ENCODE measurements around the gene LBX2.

LBX2 gene, protein sequence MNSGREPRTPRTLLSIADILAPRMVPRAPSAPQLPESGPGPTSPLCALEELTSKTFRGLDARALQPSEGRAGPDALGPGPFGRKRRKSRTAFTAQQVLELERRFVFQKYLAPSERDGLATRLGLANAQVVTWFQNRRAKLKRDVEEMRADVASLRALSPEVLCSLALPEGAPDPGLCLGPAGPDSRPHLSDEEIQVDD

DNA sequence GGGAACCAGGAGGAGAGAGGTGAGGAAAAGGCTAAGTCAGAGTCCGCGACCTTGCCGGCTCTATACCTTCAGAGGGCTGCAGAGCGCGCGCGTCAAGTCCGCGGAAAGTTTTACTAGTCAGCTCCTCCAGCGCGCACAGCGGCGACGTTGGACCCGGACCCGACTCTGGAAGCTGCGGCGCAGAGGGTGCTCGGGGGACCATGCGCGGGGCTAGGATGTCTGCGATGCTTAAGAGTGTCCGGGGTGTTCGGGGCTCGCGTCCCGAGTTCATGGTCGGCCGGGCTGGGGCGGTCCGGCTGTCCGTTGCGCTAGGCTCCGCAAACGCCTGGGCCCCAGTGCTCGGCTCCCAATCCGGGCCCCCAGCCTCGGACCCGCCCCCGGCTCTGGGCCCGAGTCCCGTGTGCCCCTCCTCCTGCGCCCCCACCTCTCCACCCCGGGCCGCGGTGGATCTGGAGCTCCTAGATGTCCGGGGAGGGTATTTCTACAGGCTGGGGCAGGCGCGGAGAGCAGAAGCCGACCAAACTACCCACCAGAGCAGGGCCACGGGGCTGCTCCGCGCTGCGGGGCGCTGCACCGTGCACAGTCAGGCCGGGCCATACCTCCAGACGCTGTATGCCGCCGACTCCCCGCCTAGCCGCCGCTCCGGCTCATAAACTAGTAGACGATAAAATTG is at the start of gene LBX2:
Gene LBX2 (minus strand): TSS at position 337 of the 673 bp plus-strand sequence. CDS start 66 bp downstream, at position 271.
- no peak for DNase-seq (ENCODE audit: low spot score)

DNA sequence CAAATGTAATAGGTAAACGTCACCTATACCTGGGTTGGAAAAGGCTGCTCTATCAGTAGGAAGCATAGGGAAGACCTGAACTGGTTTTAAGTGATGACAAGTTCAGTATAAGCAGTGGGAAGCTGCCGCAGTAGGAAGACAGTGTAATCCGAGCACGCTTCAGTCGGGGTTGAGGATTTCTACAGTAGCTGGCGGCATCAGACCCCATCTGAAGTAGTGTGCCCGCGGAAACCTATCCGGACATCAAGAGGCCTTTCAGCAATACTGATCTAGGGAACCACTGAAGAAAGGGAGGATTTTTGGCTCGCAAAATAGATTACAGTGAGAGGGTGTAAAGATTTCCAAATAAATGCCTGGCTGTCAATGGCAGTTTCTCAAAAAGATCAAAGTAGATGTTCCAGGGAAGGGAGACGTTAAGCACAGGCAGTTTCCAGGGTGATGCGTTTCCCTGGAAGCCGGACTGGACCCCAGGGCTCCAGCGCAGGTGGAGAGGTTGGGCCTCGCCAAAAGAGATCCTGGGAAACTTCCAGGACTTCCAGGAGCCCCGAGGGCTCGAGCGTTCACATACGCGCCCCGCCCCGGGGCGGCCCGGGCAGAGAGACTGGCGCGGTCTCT is 49.0 kb upstream of the LBX2 start:
- DNase-seq (ENCODE audit: low spot score) = peak; percentile 33

DNA sequence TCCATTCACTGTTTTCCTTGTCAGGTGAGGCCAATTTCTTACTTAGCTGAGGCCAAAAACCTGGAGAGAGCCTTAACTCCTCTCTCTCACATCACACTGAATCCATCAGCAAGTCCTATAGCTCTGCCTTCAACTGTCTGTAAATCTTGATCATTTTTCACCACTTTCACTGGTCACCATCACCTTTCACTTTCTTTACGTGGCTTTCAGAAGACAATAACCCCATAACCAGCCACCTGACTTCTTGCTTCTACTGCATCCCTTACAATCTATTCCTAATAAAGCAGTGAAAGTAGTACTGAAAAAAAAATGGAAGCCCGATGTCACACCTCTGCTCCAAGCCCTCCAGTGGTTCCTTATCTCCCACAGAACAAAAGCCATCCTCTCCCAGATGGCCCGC is 46.6 kb upstream of the LBX2 start:
- DNase-seq (ENCODE audit: low spot score) = no peak

DNA sequence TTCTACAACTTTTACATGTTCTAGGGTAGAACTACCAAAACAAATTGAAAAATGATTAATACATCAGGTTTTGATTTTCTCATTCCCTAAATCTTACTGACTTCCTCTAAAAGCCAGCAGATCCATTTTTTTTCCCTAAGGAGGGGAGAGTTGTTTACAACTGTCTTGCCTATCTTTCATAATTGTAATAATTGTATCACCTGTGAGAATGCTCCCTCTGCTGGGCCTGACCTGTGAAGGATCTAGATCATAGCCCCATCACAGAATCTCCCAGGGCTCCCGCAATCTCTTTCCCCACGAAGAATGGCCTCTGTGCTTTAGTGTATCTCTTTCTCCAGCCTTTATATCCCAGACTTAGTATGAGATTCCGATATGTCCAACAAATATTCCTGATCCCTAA is 45.2 kb upstream of the LBX2 start:
- DNase-seq (ENCODE audit: low spot score) = no peak

DNA sequence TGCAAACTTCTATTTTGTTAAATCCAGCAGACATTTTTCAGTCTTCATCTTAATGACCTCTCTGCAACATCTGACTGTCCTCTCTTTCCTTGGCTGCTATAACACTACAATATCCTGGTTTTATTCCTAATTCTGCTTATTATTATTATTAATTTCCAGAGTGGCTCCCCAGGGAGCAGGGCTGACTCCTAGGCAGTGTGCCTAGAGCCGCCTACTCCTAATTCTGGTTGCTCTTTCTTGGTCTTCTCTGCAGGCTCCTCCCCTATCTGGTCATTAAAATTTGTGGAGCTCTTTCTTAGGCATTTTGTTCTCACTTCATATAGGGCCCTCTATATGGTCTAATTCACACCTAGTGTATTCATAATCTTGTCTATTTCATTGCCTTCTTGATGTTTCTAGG is 43.6 kb upstream of the LBX2 start:
- DNase-seq (ENCODE audit: low spot score) = no peak

DNA sequence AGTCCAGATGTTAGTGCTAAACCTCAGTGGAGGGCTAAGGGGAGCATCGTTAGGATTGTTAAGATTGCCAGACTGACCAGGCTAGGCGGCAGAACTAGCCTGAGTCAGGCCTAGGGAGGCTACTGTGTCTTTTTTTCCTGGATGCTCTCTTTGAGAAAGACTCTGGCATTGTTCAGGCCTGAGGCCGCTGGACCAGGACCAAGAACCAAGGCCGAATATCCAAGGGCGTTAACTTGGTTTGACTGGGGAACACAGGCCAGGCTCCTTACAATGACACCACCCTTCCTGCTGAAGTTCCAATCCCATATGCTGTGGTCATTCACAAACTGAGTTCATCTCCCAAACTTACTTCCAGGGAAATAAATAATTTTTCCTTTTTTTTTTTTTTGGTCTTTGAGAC is 40.9 kb upstream of the LBX2 start:
- no peak for DNase-seq (ENCODE audit: low spot score)

DNA sequence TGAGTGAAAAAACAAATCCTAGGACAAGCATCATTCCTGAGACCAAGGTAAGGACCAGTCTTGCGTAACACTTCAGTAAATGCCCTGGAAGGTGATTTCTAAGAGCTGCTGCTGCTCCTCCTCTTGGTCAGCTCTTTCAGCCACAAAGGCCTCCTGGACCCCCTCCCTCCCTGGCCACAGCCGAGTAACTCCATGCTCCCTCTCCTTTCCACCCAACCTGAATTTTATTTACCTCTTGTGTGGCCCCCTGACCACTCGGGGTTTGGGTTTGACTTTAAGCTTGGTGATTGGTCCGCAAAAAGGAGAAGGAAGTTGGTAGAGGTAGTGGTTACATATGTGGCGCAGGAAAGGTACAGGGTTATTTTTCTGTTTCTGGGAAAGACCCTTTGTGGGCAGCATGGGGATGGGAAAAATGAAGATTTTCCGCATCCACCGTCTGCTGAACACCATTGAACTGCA is 39.5 kb upstream of the LBX2 start:
- no peak for DNase-seq (ENCODE audit: low spot score)

DNA sequence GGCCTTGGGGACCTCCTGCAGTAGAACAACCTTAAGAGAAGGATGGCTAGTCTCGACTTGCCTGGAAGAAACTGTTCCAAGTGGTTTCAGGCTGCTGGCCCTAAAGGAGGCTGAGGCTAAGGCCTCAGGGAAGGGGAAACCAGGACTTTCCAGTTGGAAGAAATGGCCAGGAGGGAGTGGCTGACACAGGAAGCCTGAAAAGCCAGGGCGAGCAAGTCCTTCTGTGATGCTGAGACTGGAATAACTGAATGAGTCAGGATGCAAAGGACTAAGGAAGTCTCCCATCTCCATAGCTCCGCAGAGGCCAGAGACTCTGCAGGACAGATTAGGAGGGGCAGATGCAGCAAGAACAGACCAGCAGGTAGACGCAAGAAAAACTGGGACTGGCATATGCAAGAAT is 37.7 kb upstream of the LBX2 start:
- no peak for DNase-seq (ENCODE audit: low spot score)

DNA sequence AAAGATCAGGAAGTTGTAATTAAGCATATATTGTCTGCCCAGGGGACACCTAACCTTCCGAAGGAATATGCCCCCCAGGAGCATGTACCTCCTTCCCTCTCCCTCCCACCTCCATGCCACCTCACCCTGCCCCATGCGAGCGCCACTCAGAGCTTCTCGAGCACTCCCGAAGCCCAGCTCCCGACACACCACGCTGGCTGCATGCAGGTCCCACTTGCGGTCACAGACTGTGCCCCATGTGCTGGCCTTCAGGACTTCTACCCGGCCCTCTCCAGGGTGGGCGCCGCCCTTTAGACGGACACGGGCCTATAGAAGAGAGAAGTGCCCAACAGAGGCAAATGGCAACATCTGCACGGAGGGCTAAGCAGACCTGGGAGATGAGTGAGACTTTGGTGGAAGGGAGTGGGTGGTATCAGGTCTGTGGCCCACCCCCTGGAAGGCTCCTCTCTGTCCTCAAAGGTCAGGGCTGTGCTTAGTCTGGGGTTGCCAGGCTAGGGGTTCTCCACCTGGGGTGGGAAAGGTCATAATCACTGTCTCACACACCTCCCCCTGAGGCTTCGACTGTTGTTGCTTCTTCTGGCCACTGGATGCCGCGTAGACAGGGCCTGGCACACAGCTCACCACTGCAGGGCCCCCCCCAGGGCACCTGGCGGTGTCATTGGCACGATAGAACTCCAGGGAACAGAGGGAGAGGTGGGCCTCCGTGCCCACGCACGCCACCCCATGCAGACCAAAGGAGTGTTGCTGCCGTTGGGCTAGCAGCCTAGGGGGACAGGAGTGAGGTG is 37.0 kb upstream of the LBX2 start:
- no peak for DNase-seq (ENCODE audit: low spot score)

DNA sequence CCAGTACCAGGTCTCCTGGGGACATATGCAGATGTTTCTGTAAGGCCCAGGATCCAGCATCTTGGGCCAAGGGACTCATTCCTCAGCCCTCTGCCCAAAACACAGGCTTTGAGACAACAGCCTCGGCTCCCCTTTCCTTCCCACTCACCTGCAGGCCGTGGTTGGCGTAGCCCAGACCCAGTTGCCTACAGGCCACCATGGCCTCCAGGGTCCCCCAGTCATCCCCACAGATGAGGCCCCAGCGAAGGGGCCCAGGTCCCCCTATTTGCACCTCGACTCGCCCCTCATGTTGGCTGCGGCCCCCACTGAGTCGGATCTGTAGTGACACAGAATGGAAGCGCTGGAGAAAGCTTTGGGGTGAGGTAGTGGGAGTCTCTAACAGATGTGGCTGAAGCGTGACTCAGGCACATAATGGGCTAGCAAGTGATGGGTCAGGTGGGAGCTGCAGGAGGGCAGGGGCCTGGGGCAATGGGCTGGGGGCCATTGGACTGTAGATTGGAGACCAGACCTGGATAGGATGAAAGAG is 36.1 kb upstream of the LBX2 start:
- DNase-seq (ENCODE audit: low spot score) = no peak

DNA sequence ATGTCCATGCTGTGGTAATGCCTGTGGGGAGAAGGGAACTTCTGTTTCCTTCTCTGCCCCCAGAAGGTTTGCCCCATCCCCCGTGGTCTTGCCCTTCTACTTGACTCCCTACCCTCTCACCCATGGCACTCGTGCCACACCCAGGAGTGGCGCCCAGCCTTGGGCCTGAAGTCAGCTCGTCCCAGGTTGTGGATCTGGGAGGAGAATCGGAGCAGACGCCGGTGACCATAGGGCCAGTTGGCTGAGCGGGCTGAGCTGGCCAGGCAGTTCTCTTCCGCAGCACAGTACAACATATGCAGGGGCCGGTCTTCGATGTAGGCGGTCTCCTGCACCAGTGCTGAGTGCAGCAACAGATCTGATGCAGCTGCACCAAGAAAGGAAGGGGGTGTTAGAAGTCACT is 35.0 kb upstream of the LBX2 start:
- DNase-seq (ENCODE audit: low spot score) = no peak

DNA sequence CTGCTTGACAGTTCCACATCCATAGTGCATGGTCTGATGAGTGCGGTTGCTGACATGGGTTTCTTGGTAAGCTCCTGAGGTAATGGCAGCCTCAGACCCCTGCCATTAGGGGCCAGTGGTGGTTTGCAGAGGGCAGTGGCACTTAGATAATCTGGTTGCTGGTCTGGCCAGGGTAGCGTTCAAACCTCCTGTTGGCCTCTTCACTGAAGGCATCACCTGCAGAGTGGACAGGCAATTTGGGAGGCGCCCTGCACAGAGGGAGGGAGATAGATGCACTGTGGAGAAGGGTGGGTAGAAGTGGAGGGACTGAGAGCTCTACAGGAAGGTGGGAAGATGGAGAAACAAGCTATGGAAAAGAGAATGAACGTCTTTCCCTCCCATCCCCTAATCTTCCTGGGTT is 34.1 kb upstream of the LBX2 start:
- no peak for DNase-seq (ENCODE audit: low spot score)

DNA sequence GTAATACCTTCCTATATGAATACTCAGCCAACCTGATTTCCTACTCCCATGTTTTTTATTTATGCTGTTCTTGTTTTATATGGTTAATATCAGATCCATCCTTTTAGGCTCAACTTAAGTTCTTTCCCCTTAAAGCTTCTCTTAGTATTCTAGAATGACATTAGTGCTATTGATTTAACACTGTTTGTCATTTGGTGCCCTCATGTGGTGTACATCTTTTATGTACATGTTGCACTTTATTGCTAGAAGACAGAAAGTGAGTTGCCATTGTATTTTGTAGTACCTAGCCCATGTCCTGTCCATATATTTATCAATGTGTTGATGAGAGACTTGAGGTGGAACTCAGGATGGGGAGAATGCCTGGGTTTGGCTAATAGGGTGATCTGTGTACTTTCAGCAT is 32.8 kb upstream of the LBX2 start:
- DNase-seq (ENCODE audit: low spot score) = peak; percentile 67

DNA sequence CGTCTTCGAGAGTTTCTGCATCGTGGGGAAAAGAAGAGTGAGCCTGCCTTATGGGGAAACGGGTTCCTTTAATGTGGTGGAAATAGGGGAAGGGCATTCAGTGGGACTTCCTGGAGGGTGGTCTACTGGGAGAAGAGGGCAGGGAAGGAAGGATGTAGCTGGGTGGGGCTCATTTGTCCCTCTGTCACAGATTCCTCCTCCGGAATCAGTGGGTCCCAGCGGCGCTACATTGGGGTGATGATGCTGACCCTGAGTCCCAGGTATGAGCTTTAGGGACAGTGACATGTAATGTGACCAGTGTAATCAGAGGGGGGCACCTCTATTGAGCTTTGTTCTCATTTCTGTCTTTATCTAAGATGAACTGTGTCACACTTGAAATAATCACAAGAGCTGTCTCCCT is 32.3 kb upstream of the LBX2 start:
- DNase-seq (ENCODE audit: low spot score) = no peak

DNA sequence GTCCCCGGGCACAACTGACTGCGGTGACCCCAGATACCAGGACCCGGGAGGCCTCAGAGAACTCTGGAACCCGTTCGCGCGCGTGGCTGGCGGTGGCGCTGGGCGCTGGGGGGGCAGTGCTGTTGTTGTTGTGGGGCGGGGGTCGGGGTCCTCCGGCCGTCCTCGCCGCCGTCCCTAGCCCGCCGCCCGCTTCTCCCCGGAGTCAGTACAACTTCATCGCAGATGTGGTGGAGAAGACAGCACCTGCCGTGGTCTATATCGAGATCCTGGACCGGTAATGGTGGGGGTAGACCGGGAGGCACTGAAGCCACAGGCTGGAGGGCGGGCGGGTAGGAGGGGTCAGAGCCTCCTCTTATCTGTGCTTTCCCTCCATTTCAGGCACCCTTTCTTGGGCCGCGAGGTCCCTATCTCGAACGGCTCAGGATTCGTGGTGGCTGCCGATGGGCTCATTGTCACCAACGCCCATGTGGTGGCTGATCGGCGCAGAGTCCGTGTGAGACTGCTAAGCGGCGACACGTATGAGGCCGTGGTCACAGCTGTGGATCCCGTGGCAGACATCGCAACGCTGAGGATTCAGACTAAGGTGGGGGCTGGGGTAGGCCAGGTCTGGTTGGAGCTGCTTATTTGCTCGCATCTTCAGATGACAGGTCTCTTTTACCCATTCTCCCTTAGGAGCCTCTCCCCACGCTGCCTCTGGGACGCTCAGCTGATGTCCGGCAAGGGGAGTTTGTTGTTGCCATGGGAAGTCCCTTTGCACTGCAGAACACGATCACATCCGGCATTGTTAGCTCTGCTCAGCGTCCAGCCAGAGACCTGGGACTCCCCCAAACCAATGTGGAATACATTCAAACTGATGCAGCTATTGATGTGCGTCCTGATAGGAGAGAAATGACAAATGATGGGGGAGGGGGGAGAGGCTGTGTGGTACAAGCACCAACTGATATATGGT is 31.1 kb upstream of the LBX2 start:
- DNase-seq (ENCODE audit: low spot score) = peak; percentile 45

DNA sequence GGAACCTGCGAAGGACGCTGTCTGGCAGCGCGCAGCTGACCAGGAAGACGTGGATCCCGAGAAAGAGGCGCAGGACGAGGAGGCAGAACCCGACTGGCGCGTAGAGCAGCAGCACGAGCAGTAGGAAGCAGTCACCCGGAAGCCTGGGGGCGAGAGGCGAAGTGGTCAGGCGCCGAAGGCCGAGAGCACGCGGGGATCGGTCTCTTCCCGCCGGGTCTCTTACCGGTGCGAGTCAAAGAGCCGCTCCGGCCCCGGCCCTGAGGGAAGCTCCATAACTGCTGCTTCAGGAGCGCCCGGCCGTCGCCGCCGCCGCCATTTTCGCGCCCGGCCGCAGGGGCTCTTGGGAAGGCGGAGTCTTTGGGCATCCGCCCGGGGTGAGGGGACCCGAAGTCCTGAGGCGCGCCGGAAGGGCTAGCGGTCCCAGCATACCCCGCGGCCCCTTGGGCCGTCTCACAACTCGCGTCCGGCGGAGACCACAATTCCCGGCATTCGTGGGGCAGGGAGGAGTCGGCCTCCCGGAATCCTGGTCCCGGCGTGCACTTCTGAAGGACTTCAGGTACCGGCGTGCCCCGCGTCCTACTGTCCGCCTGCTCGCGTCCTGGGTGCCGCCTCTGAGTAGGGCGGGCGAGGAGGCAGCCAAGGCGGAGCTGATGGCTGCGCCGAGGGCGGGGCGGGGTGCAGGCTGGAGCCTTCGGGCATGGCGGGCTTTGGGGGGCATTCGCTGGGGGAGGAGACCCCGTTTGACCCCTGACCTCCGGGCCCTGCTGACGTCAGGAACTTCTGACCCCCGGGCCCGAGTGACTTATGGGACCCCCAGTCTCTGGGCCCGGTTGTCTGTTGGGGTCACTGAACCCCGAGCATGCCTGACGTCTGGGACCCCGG is 30.2 kb upstream of the LBX2 start, which contains the start of the genes AUP1 and HTRA2:
Gene AUP1 (minus strand): TSS at position 350 of the 882 bp plus-strand sequence. CDS start 77 bp downstream, at position 273.
Gene HTRA2 (plus strand): TSS at position 577 of the 882 bp plus-strand sequence. CDS start 74 bp downstream, at position 651.
- peak; percentile 98 for DNase-seq (ENCODE audit: low spot score)

DNA sequence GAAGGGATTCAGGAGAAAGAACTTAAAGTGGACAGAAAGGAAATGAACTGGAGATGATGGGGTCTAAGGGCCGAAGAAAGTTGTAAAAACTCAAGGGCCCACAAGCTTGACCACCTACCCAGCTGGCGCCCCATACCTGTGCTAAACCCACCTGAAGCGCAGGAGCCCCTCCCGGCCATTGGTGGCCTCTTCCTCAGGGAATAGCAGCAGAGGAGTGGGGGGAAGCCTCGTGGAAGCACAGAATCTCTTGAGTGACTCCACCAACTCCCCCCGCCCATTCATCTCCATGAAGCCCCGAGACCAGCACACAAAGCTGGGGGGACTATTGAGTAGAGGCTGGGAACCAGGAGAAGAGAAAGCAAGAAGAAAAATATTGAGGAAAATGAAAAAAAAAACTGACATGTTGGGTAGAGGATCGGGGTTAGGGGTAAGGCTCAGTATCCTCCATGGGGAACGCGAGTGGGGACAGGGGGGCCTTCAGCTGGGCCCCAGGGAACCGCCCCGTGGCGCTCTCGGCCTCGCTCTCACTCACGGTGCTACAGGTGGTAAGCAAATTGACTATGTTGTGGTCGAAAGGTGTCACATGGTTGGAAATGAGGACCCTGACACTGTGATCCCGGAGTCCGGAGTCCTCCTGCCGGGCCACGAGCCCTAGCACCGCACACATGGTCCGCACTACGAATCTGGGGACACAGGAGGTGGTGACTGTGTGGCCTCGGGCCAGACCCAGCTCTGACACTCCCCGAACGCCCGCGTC is 29.4 kb upstream of the LBX2 start:
- DNase-seq (ENCODE audit: low spot score) = no peak

DNA sequence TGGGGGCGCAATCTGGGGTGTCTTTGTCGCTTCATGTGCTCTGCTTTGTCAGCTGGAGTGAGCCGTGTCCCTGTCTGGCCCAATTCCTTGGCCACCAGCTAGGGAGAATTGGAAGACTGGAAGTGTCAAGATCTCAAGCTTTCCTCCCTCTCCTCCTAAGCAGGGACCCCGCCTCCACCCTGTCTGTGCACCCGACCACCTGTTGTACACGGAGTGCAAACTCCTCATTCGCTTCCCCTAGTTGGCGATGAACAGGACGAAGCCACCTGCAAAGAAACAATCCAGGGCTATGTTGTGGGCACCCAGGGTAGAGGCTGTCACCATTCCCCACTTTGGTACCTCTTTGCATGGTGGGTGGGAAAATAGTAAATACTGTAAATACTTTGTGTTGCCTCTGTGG is 28.3 kb upstream of the LBX2 start:
- no peak for DNase-seq (ENCODE audit: low spot score)

DNA sequence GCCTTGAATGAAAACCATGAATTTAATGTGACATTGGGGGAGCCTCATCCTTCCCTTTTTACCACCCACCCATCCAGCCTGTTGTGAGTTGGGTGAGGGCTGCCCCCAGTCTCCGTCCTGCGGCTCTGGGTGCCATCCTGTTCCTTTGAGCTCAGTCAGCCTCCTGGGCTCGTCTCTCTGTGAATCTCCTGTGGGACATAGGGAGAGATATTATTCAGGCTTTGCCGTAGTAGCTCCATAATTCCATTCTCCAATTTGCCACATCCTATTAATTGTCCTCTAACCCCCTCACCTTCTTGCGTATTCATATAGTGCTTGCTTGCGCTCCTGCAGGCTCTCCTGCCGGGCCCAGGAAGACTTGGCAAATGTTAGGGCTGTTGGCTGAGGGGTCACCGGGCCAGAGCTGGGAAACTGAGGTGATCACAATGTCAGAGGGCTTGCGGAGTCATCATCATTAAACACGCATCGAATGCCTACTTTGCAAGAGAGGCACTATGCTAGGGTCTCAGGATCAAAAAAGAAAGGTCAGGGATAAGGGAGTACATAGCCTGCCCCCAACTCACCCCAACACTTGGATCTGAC is 27.3 kb upstream of the LBX2 start:
- DNase-seq (ENCODE audit: low spot score) = no peak
